Measurements from ENCODE around the gene SLC38A11. TPM values are rescaled to one million over a fixed set of nuclear protein-coding genes. Genes with fewer than 3 reads are reported as not detected.

Gene SLC38A11
- total and polyA plus RNA-seq, 2 of the 13 experiments (the other 11 are each of a cell fraction or from before 2014, with no cell fraction given) = 14.0 to 14.3 TPM

DNA sequence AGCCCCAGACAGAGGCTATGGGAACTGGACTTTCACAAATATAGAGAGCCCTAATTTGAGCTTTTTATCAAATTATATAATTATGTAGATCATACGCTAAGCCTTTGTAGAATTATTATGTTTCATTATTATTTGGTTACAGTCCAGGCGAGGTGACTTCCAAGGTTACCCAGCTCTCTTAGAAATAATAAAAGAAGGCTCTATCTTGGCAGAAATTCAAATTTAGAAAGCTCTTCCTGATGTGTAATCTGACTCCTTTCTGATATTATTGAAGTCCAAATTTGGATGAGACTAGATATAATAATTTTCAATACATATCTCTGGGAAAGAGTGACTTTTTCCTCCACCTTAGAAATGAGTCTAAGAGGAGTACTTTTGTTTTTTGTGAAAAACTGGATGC lies 4.8 kb upstream of the SLC38A11 start:
- DNase-seq (ENCODE audit: low spot score) = no peak
- 97% methylated on average over 2 of the region's 2 CpGs for WGBS (ENCODE audit: low lambda C conversion rate)
- no TSS peak for BruUV-seq (replicated peaks)
- in situ Hi-C loops (cut with HindIII; ENCODE audit: extremely low pct_ligation_motif_present, low pct_unique_long_range_greater_than_20kb) (no loop called here), intact Hi-C loops (cut with micrococcal nuclease; ENCODE audit: unreplicated experiment) (no loop called here)
- Histone ChIP-seq H3K27me3 (ENCODE audit: control insufficient read depth in 1 of 2, insufficient read depth in 2 of 2, low read length in 2 of 2) (no peaks in the 10 kb centered on the region), H3K4me1 (ENCODE audit: insufficient read depth, low read length) (no peaks in the 10 kb centered on the region), H4K20me1 (ENCODE audit: insufficient read depth, low read length) (no peaks in the 10 kb centered on the region), H3K79me2 (ENCODE audit: insufficient read depth, low read length) (no peaks in the 10 kb centered on the region), H2AFZ (ENCODE audit: low read length) (no peak overlapping the region), H3K36me3 (replicated peaks in 1 of 2; ENCODE audit: control insufficient read depth in 1 of 2, insufficient read depth in 2 of 2, low read length in 2 of 2) (no peaks in the 10 kb centered on the region), H3K4me2 (ENCODE audit: low read depth, low read length) (no peak overlapping the region), H3K27ac (ENCODE audit: extremely low read length, insufficient read depth, low read length) (no peak overlapping the region), H3K9ac (ENCODE audit: insufficient read depth, low read depth, low read length) (no peak overlapping the region), H3K9me3 (ENCODE audit: low read length) (no peaks in the 10 kb centered on the region), H3K4me3 (replicated peaks in 1 of 3; ENCODE audit: insufficient read depth in 1 of 3, low read depth in 2 of 3, low read length in 3 of 3) (no peak overlapping the region)
- ChIA-PET CTCF (ENCODE audit: low intra/inter-chr PET ratio, low total read pairs) (no interaction called here), POLR2A (no interaction called here)
- ATAC-seq = no peak
- no peak for FAIRE-seq
- no peak for TF ChIP-seq HMG20A (CRISPR knock-in tag; IDR thresholded peaks at IDR 0.05; ENCODE audit: borderline replicate concordance)
- TF ChIP-seq ZNF776 (CRISPR knock-in tag; IDR thresholded peaks at IDR 0.05) = no peak
- no peak for TF ChIP-seq ZFP41 (CRISPR knock-in tag; IDR thresholded peaks at IDR 0.05; ENCODE audit: borderline replicate concordance)
- TF ChIP-seq ERF (CRISPR knock-in tag; IDR thresholded peaks at IDR 0.05) = no peak
- no peak for TF ChIP-seq SP1 (IDR thresholded peaks at IDR 0.05)
- TF ChIP-seq SP1 (CRISPR knock-in tag; IDR thresholded peaks at IDR 0.05) = no peak
- TF ChIP-seq ETV5 (CRISPR knock-in tag; IDR thresholded peaks at IDR 0.05; ENCODE audit: borderline replicate concordance) = no peak
- no peak for TF ChIP-seq ZNF746 (CRISPR knock-in tag; IDR thresholded peaks at IDR 0.05)
- TF ChIP-seq, protein P1, sequence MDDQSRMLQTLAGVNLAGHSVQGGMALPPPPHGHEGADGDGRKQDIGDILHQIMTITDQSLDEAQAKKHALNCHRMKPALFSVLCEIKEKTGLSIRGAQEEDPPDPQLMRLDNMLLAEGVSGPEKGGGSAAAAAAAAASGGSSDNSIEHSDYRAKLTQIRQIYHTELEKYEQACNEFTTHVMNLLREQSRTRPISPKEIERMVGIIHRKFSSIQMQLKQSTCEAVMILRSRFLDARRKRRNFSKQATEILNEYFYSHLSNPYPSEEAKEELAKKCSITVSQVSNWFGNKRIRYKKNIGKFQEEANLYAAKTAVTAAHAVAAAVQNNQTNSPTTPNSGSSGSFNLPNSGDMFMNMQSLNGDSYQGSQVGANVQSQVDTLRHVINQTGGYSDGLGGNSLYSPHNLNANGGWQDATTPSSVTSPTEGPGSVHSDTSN (CRISPR knock-in tag; IDR thresholded peaks at IDR 0.05; ENCODE audit: borderline replicate concordance) = no peak
- TF ChIP-seq ASH2L (IDR thresholded peaks at IDR 0.05; ENCODE audit: insufficient read length, low read depth, low read length) = no peak
- TF ChIP-seq ZNF530 (CRISPR knock-in tag; IDR thresholded peaks at IDR 0.05; ENCODE audit: low read depth) = no peak
- TF ChIP-seq, protein P2, sequence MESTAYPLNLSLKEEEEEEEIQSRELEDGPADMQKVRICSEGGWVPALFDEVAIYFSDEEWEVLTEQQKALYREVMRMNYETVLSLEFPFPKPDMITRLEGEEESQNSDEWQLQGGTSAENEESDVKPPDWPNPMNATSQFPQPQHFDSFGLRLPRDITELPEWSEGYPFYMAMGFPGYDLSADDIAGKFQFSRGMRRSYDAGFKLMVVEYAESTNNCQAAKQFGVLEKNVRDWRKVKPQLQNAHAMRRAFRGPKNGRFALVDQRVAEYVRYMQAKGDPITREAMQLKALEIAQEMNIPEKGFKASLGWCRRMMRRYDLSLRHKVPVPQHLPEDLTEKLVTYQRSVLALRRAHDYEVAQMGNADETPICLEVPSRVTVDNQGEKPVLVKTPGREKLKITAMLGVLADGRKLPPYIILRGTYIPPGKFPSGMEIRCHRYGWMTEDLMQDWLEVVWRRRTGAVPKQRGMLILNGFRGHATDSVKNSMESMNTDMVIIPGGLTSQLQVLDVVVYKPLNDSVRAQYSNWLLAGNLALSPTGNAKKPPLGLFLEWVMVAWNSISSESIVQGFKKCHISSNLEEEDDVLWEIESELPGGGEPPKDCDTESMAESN (CRISPR knock-in tag; conservative IDR thresholded peaks at IDR 0.05) = no peak
- TF ChIP-seq, protein P3, sequence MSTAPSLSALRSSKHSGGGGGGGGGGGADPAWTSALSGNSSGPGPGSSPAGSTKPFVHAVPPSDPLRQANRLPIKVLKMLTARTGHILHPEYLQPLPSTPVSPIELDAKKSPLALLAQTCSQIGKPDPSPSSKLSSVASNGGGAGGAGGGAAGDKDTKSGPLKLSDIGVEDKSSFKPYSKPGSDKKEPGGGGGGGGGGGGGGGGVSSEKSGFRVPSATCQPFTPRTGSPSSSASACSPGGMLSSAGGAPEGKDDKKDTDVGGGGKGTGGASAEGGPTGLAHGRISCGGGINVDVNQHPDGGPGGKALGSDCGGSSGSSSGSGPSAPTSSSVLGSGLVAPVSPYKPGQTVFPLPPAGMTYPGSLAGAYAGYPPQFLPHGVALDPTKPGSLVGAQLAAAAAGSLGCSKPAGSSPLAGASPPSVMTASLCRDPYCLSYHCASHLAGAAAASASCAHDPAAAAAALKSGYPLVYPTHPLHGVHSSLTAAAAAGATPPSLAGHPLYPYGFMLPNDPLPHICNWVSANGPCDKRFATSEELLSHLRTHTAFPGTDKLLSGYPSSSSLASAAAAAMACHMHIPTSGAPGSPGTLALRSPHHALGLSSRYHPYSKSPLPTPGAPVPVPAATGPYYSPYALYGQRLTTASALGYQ (CRISPR knock-in tag; IDR thresholded peaks at IDR 0.05) = no peak
- no peak for TF ChIP-seq ZNF430 (CRISPR knock-in tag; IDR thresholded peaks at IDR 0.05)
- TF ChIP-seq, protein P4, sequence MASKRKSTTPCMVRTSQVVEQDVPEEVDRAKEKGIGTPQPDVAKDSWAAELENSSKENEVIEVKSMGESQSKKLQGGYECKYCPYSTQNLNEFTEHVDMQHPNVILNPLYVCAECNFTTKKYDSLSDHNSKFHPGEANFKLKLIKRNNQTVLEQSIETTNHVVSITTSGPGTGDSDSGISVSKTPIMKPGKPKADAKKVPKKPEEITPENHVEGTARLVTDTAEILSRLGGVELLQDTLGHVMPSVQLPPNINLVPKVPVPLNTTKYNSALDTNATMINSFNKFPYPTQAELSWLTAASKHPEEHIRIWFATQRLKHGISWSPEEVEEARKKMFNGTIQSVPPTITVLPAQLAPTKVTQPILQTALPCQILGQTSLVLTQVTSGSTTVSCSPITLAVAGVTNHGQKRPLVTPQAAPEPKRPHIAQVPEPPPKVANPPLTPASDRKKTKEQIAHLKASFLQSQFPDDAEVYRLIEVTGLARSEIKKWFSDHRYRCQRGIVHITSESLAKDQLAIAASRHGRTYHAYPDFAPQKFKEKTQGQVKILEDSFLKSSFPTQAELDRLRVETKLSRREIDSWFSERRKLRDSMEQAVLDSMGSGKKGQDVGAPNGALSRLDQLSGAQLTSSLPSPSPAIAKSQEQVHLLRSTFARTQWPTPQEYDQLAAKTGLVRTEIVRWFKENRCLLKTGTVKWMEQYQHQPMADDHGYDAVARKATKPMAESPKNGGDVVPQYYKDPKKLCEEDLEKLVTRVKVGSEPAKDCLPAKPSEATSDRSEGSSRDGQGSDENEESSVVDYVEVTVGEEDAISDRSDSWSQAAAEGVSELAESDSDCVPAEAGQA (IDR thresholded peaks at IDR 0.05; ENCODE audit: low read depth) = no peak
- TF ChIP-seq, protein P4 (CRISPR knock-in tag; IDR thresholded peaks at IDR 0.05; ENCODE audit: borderline replicate concordance) = no peak

All from HepG2 (cell line).